Stimulated activated CD8-positive, alpha-beta memory T cell treated with anti-CD3 and anti-CD28 coated beads, Interleukin-4, amount 100 ng/mL, for 48 hours (primary cell): ENCODE measurements around the gene KIF24.
"Not testable (repeated sequence)": the region's sequence is repeated elsewhere in the genome, so short reads cannot be mapped to it uniquely, and the experiment has no call there.

Experiments
- DNase-seq: peaks from one replicate; pipeline ENCODE4 v3.0.0-alpha.2; 2020

The KIF24 gene, protein sequence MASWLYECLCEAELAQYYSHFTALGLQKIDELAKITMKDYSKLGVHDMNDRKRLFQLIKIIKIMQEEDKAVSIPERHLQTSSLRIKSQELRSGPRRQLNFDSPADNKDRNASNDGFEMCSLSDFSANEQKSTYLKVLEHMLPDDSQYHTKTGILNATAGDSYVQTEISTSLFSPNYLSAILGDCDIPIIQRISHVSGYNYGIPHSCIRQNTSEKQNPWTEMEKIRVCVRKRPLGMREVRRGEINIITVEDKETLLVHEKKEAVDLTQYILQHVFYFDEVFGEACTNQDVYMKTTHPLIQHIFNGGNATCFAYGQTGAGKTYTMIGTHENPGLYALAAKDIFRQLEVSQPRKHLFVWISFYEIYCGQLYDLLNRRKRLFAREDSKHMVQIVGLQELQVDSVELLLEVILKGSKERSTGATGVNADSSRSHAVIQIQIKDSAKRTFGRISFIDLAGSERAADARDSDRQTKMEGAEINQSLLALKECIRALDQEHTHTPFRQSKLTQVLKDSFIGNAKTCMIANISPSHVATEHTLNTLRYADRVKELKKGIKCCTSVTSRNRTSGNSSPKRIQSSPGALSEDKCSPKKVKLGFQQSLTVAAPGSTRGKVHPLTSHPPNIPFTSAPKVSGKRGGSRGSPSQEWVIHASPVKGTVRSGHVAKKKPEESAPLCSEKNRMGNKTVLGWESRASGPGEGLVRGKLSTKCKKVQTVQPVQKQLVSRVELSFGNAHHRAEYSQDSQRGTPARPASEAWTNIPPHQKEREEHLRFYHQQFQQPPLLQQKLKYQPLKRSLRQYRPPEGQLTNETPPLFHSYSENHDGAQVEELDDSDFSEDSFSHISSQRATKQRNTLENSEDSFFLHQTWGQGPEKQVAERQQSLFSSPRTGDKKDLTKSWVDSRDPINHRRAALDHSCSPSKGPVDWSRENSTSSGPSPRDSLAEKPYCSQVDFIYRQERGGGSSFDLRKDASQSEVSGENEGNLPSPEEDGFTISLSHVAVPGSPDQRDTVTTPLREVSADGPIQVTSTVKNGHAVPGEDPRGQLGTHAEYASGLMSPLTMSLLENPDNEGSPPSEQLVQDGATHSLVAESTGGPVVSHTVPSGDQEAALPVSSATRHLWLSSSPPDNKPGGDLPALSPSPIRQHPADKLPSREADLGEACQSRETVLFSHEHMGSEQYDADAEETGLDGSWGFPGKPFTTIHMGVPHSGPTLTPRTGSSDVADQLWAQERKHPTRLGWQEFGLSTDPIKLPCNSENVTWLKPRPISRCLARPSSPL (N-terminal part only)

GRCh38 chr9:34328987-34329832, at the start of gene KIF24, which contains the start of gene NUDT2:
Gene KIF24 (minus strand): TSS chr9:34329268. CDS start chr9:34311346, 17,922 bp downstream.
Gene NUDT2 (plus strand): TSS chr9:34329569. CDS start chr9:34339040, 9,471 bp downstream.
- peak; percentile 95 for DNase-seq

GRCh38 chr9:34378376-34379060, 49.5 kb upstream of the KIF24 start:
- DNase-seq, result no peak

GRCh38 chr9:34377404-34377746, 48.3 kb upstream of the KIF24 start:
- DNase-seq, result no peak

- peak; percentile 98 for DNase-seq
These were observed 47.7 kb upstream of the KIF24 start, which contains the start of gene MYORG for GRCh38 chr9:34376596-34377403. Gene MYORG (minus strand): TSS chr9:34376898. CDS start chr9:34372943, 3,955 bp downstream.

- DNase-seq, result peak; percentile 62
These were observed 47.0 kb upstream of the KIF24 start for GRCh38 chr9:34375901-34376595.

GRCh38 chr9:34374905-34375552, 46.0 kb upstream of the KIF24 start:
- no peak for DNase-seq

DNA sequence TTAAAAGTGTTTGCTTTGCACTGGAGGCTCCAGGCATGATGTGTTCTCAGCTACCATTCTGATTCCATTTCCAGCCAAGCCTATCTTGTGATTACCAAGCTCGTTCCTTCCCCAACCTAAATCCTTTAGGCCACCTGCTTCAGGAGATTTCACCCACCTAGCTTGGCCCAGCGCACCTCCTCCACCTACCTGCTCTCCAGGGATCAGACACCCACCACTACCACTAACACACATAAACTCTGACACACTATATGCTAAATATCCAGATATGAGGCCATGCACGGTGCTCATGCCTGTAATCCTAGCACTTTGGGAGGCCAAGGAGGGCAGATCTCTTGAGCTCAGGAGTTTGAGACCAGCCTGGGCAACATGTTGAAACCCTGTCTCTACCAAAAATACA, 45.3 kb upstream of the KIF24 start:
- no peak for DNase-seq

DNA sequence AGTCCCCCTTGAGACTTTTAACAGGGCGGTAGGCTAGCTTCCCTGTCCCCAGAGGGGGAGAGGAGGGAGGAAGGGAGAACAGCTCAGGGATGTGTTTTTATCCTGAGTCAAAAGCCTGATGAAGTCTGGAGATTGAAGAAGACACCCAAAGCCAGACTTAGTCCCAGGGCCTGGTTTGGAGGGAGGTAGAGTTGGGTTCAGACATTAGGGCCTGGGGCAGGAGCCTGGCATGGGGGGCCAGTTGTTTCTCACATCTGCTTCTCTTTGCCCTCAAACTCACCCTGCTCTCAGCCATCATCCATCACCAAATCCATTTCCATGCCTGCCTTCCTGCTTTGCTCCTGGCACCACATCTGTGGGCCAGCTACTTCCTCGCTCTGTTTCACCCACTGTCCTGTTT, 44.7 kb upstream of the KIF24 start:
- DNase-seq, result no peak

DNA sequence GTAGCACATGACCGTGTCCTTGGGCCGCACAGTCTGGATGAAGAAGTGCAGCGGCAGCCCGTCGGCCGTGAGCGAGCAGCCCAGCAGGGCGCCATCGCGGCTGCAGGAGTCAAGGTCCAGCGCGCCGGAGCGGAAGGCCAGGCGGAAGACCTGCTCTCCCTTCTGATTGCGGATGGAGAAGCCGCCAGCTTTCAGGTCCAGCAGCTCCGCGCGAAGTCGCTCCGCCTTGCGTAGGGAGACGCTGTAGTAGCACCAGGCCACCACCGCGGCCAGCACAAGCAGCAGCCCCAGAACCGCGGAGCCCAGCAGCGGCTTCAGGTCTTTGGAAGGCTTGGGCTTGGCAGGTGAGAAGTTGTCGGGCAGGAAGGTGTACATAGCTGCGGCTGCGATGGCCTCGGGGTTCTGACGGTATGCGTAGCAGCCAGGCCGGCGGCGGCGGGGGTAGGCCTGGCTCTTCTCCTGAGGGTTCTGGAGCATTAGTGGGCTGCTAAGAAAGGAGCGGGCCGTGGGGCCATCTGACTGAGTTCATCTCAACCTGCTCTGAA, 43.5 kb upstream of the KIF24 start:
- no peak for DNase-seq

DNA sequence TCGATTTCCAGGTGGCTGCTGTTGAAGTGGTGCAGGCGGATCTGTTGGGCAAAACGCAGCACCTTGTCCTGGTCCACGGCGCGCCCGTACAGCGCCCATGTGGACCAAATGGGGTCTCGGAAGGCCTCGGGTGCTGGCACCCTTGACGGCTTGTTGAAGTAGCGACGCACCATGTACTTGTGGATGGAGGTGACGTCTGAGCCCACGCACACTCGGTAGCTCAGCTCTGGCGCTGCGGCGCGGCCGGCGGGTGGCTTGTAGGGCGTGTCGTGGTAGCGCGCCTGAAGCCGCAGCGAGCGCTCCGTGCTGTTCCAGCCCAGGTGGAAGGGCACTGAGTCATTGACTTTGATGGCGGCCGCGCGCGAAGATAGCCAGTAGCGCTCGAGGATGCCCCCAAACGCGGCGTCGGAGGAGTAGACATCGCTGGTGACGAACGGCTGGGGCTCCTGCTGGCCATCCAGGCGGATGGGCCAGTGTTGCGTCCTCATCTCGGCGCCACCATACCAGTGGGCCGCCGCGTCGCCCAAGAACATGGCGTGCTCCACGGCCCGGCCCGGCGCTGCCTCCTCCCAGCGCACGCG, 42.9 kb upstream of the KIF24 start:
- DNase-seq, result no peak

DNA sequence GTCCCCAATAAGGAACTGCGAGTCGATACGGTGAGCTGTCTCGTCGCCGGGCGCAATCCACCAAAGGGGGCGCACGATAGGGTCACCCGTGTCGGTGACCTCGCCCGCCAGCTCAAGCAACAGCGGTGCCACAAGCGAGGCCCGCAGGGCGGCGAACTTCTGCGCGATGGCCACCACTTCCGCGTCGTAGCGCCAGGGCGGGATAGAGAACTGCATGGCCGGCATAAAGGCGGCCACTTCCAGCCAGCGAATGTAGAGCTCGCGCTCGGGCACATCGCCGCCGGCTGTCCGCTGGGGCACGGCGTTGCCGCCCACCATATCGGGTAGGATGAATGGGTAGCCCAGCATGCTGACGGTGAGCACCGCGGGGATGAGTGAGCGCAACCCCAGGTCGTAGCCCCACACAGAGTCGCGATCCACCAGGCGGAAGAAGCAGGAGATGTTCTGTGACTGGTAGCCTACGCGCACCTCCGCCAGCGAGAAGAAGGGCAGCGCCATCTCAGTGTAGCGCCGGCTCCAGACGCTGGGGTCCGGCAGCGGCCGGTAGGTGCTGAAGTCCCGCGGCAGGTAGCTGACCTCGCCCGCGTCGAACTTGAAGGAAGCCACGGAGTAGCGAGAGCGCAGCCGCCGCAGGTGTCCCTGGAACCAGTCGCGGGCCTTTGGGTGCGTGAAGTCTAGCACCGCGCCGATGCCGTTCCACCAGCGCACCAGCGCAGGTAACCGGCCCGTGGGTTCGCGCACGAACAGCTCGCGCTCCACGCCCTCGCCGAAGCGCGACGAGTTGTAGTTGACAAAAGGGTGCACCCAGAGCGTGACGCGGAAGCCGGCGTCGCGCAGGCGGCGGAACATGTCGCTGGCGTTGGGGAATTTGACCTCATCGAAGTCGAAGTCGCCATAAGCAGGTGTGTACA, 42.2 kb upstream of the KIF24 start:
- DNase-seq, result no peak

GRCh38 chr9:34370335-34370969, 41.4 kb upstream of the KIF24 start:
- no peak for DNase-seq

GRCh38 chr9:34369636-34370035, 40.6 kb upstream of the KIF24 start:
- no peak for DNase-seq

- DNase-seq, result not testable (repeated sequence)
These were observed 39.7 kb upstream of the KIF24 start for GRCh38 chr9:34368796-34369195.

DNA sequence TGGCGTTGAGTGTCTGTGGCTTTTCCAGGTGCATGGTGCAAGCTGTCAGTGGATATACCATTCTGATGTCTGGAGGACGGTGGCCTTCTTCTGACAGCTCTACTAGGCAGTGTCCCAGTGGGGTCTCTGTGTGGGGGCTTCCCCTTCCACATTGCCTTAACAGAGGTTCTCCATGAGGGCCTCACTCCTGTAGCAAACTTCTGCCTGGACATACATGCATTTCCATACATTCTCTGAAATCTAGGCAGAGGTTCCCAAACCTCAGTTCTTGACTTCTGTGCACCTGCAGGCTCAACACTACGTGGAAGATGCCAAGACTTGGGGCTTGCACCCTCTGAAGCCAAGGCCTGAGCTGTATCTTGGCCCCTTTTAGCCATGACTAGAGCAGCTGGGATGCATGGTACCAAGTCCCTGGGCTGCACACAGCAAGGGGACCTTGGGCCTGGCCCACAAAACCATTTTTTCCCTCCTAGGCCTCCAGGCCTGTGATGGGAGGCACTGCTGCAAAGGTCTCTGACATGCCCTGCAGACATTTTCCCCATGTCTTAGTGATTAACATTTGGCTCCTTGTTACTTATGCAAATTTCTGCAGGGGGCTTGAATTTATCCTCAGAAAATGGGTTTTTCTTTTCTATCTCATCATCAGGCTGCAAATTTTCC, 38.8 kb upstream of the KIF24 start:
- DNase-seq, result not testable (repeated sequence)

- DNase-seq, result no peak
These were observed 37.3 kb upstream of the KIF24 start for GRCh38 chr9:34366365-34366764.
